Stimulated activated CD4-positive, alpha-beta T cell treated with anti-CD3 and anti-CD28 coated beads, Interleukin-12 subunit alpha, Interleukin-12 subunit beta, amount 100 ng/mL, for 4 hours (primary cell): ENCODE measurements around the gene DDX28.
"Not testable (repeated sequence)": the region's sequence is repeated elsewhere in the genome, so short reads cannot be mapped to it uniquely, and the experiment has no call there.

Source experiments
- DNase-seq: peaks from one replicate; pipeline ENCODE4 v3.0.0-alpha.2; 2020

Gene DDX28

GRCh38 chr16:67992661-67993206 is 30.3 kb downstream of the DDX28 start:
- DNase-seq: no peak

DNA sequence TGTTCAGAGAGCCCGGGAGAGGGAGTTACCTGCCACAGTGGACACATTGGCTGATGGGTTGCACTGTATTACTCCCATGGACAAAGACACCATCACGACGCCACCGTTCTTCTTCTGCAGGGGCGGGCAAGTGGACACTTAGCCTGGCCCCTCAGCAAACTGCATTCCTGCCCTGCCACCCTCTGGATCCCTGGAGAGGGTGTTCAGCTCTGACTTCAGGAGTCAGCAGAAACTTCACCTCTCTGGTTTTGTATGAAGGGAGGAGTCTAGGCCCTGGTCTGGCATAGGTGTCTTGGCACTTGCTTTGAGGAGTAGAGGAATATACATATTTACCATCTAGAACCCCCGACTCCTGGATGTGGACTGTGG is 33.0 kb downstream of the DDX28 start:
- DNase-seq: no peak

GRCh38 chr16:67989322-67990017 is 33.6 kb downstream of the DDX28 start:
- DNase-seq: no peak

DNA sequence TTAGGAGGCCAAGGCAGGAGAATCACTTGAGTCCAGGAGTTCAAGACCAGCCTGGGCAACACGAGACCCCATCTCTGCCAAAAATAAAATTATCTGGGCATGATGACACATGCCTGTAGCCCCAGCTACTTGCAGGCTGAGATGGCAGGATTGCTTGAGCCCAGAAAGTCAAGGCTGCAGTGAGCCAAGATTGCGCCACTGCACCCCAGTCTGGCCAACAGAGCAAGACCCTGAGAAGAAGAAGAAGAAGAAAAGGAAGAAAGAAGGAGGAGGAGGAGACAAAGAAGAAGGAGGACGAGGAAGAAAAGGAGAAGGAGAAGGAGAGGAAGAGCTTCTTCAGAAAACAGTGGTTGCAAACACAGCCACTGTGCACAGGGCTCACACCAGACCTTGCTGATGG is 34.4 kb downstream of the DDX28 start:
- DNase-seq: no peak

GRCh38 chr16:67987460-67988160 is 35.4 kb downstream of the DDX28 start:
- no peak for DNase-seq

DNA sequence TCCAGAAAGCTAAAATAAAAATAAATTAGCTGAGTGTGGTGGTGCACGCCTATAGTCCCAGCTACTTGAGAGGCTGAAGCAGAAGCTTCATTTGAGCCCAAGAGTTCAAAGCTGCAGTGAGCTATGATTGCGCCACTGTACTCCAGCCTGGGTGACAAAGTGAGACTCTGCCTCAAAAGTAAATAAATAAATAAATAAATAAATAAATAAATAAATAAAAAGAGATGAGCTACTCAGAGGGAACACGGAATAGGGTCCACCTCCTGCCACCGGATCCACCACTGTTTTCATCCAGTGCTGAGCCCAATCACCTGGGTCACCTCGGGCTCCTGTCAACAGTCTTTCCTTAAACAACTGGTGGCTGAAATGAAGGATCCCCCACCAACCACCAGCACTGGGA is 36.1 kb downstream of the DDX28 start:
- no peak for DNase-seq

DNA sequence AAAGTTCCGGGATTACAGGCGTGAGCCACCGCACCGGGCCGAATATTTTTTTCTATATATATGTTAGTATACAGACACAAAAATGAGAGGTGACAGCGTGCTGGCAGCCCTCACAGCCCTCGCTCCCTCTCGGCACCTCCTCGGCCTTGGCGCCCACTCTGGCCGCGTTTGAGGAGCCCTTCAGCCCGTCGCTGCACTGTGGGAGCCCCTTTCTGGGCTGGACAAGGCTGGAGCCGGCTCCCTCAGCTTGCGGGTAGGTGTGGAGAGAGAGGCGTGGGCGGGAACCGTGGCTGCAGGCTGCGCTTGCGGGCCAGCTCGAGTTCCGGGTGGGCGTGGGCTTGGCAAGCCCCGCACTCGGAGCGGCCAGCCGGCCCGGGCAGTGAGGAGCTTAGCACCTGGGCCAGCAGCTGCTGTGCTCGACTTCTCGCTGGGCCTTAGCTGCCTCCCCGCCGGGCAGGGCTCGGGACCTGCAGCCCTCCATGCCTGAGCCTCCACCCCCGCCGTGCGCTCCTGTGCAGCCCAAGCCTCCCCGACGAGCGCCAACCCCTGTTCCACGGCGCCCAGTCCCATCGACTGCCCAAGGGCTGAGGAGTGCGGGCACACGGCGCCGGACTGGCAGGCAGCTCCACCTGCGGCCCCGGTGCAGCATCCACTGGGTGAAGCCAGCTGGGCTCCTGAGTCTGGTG is 40.9 kb downstream of the DDX28 start:
- DNase-seq: no peak

DNA sequence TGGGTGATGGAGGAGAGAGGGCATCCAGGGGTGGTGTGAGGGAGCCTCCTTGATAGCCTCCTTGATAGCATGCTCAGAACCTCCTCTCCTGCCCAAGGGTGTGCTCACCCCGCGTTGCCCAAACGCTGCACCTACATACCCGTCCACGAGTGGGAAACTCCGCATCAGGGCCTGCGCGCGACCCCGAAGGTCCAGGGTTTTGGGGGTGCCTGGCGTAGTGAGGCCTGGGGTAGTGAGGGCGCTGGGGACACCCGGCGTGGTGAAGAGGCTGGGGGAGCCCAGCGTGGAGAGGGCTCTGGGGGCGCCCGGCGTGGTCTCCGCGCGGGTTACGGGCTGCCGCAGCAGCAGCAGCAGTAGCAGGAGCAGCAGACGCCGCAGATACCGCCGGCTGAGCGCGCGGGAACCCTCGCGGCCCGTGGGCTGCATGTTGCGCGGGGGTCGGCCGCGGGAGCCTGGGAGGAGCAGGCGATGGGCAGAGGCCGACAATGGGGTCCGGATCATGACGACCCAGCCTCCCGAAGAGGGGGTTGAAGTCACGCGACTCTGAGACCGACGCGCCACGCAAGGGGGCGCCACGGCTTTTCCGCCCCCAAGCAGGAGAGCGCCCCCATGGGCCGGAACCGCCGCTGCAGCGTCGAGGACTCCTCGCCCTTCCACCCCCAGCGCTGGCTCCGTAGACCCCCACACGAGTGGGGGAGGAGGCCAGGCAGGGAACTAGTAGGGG is 42.9 kb downstream of the DDX28 start, which contains the start of gene DPEP3:
TSS of gene DPEP3 (minus strand) at position 545 of the 724 bp plus-strand sequence. CDS start at position 426, 119 bp downstream.
- no peak for DNase-seq

GRCh38 chr16:67977469-67978227 is 45.4 kb downstream of the DDX28 start:
- no peak for DNase-seq

DNA sequence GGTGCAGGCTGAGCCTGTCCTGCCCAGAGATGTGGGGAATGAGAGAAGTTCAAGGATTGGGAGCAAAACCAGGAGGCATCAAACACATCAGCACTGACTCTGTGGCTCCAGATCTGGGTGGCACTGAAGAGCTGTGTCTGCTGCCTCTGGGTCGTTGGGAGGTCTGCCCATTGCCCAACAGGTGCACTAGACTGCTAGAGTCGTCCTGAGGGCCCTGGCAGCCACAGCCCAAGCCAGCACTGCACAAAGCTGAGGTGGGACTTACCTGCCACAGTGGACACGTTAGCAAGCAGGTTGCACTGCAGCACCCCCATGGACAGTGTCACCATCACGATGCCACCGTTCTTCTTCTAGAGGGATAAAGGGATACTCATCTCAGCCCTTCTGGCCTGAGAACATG is 46.0 kb downstream of the DDX28 start:
- DNase-seq: no peak

- DNase-seq: no peak
Measured at GRCh38 chr16:67976205-67976604, 46.8 kb downstream of the DDX28 start.

DNA sequence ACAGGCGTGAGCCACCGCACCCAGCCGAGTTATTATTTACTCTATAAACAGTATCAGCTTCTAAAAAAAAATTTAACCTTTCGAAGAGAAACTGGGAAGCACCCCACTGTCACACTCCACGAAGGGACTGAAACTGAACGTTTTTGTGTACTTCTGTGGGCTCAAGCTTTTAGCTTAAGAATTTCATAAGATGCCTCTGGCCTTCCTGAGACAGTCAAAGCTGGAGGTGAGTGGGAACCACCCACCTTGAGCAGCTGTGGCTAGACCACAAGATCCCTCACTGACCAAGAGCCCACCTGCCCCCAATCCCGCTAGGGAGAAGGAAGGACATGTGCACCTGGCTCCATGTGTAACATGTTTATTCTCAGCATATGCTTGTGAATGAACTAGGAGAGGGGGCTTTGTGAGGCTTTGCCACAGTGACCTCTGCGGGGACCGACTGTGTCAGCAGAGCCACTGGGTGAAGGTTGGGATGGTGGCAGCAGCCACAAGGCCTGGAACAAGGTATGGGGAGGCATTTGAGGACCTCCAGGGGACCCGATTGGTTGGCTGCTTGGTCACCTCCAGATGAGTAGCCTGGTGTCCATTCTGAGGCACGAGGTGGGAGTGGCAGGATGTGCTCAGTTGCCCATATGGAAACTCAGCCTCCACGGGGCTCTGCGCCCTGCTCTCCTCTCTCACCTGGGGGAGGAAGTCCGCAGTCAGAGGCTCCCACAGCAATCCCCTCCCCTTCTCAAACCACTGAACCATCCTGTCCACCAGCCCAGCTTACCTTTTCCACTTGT is 47.5 kb downstream of the DDX28 start:
- DNase-seq: no peak

DNA sequence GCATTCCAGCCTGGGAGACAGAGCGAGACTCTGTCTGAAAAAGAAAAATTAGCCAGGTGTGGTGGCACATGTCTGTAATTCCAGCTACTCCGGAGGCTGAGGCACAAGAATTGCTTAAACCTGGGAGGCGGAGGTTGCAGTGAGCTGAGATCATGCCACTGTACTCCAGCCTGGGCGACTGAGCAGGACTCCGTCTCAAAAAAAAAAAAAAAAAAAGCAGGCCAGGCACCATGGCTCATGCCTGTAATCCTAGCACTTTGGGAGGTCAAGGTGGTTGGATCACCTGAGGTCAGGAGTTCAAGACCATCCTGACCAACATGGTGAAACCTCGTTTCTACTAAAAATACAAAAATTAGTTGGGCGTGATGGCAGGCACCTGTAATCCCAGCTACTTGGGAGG is 50.7 kb downstream of the DDX28 start:
- DNase-seq: not testable (repeated sequence)

DNA sequence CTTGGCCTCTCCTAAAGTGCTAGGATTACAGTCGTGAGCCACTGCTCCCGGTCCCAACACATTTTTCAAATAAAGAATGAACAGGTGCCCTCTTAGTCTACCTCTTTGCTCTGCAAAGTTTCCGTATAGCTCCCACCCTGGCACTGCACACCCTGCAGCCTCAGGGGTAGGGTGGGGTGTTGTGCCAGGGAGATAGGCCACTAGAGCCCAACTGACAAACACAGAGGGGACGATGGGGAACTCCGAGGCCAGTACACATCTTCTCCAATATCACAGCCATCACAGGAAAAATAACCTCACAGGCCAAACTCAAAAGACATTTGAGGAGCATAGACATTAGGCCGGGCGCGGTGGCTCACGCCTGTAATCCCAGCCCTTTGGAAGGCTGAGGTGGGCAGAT is 51.9 kb downstream of the DDX28 start:
- DNase-seq: no peak
